HG03571 (cell line): ENCODE data around the gene NEK10.
"Not testable (repeated sequence)": the region's sequence is repeated elsewhere in the genome, so short reads cannot be mapped to it uniquely, and the experiment has no call there.

Source experiments
- ATAC-seq: cut with Tn5 transposase; IDR thresholded peaks from one replicate; pipeline ENCODE4 v1.9.1; 2021; ENCODE audit not compliant: unreplicated experiment

Gene NEK10

GRCh38 chr3:27368831-27369607 lies at the start of gene NEK10:
TSS of gene NEK10 (minus strand) at chr3:27369383. CDS start at chr3:27352882, 16,501 bp downstream.
- ATAC-seq = peak; percentile 100

GRCh38 chr3:27415202-27415601 lies 46.0 kb upstream of the NEK10 start:
- ATAC-seq = no peak

- ATAC-seq = peak; percentile 62
These were observed 23.9 kb upstream of the NEK10 start for GRCh38 chr3:27392950-27393679.

GRCh38 chr3:27392414-27392813 lies 23.2 kb upstream of the NEK10 start:
- ATAC-seq = not testable (repeated sequence)

- ATAC-seq = no peak
These were observed 22.6 kb upstream of the NEK10 start for GRCh38 chr3:27391796-27392195.

GRCh38 chr3:27387625-27388024 lies 18.4 kb upstream of the NEK10 start:
- no peak for ATAC-seq

- no peak for ATAC-seq
These were observed 16.3 kb upstream of the NEK10 start for GRCh38 chr3:27385504-27385903.

GRCh38 chr3:27384191-27384590 lies 15.0 kb upstream of the NEK10 start:
- ATAC-seq = no peak

- no peak for ATAC-seq
These were observed 11.5 kb upstream of the NEK10 start for GRCh38 chr3:27380433-27381357.

- ATAC-seq = no peak
These were observed 9.1 kb upstream of the NEK10 start for GRCh38 chr3:27378331-27378730.

GRCh38 chr3:27376109-27376772 lies 7.1 kb upstream of the NEK10 start:
- no peak for ATAC-seq

- ATAC-seq = no peak
These were observed 3.1 kb downstream of the NEK10 start for GRCh38 chr3:27366062-27366591.

- peak; percentile 54 for ATAC-seq
These were observed 8.8 kb downstream of the NEK10 start for GRCh38 chr3:27360113-27361078.

GRCh38 chr3:27358372-27358771 lies 10.8 kb downstream of the NEK10 start:
- no peak for ATAC-seq

GRCh38 chr3:27357665-27358258 lies 11.4 kb downstream of the NEK10 start:
- ATAC-seq = peak; percentile 68

GRCh38 chr3:27356976-27357375 lies 12.2 kb downstream of the NEK10 start:
- no peak for ATAC-seq

GRCh38 chr3:27354588-27355203 lies 14.5 kb downstream of the NEK10 start:
- ATAC-seq = no peak

GRCh38 chr3:27354161-27354560 lies 15.0 kb downstream of the NEK10 start:
- no peak for ATAC-seq
